Activated CD8-positive, alpha-beta memory T cell treated with anti-CD3 and anti-CD28 coated beads, Interleukin-2, amount 10 ng/mL, durations not matched to agents 7 days and 5 days (primary cell): ENCODE data around the gene APBA2. TPM values are rescaled to one million over a fixed set of nuclear protein-coding genes. Genes with fewer than 3 reads are reported as not detected.

ENCODE experiments used
- ATAC-seq: fragments of 150-1000 bp; cut with Tn5 transposase; one replicate; pipeline ENCODE4 v1.10.0; 2021; ENCODE audit warnings: moderate library complexity
- CTCF ChIA-PET: fragments of 350-600 bp; sonication (Branson Sonifier 250); formaldehyde crosslinking; loops from one replicate; lab custom pipeline; 2021; ENCODE audit warnings: antibody characterized with exemption; lab: Charles Lee
- DNase-seq: peaks from one replicate; pipeline ENCODE4 v3.0.0-alpha.2; 2020
- H3K27ac Mint-ChIP-seq: one replicate; pipeline ENCODE4 v1.8.0; 2021; ENCODE audit warnings: mild to moderate bottlenecking, mixed read lengths
- H3K27me3 Mint-ChIP-seq: one replicate; pipeline ENCODE4 v1.8.0; 2021; ENCODE audit warnings: mixed read lengths
- H3K36me3 Mint-ChIP-seq: one replicate; pipeline ENCODE4 v1.8.0; 2021; ENCODE audit warnings: mild to moderate bottlenecking, mixed read lengths
- H3K4me1 Mint-ChIP-seq: one replicate; pipeline ENCODE4 v1.8.0; 2021; ENCODE audit warnings: mixed read lengths
- H3K4me3 Mint-ChIP-seq: one replicate; pipeline ENCODE4 v1.8.0; 2021; ENCODE audit warnings: mild to moderate bottlenecking, moderate library complexity, mixed read lengths
- H3K9me3 Mint-ChIP-seq: one replicate; pipeline ENCODE4 v1.8.0; 2022; ENCODE audit warnings: low read depth, mixed read lengths
- total RNA-seq, 2 experiments: library from RNA; stranded (reverse); gene quantifications; one replicate each; pipeline ENCODE4 v1.2.3, GENCODE V29; 2021

Gene APBA2
- total RNA-seq, 2 experiments from 2014 or later, result 2.6 to 7.9 TPM

DNA sequence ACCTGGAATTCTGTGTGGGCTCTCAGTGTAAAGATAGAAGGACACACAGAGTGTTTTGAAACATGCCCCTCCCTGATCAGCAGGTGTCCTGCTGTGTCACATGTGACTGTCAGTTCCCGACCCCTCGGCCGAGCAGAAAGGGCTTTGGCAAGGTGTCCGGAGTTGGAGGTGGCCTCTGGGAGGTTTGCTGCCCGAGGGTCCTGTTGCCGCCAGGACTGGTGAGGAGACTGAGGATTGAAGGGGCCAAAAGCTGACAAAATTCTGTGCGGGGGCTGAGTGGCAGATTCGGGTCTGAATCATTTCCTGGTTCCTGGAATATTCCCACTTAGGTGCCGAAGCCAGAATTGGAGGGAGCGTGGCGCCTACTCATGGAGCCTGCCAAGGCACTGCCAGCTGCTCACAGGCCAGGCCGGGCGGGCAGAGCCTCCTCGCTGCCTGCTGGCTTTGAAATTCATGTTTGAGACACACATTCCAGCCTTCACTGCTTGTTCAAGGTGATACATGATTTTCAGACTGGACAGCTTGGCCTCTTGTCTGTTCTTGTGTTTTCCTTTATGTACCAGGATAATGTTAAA, 83.8 kb downstream of the APBA2 start:
- Mint-ChIP-seq H3K36me3 (no peaks in the 10 kb centered on the region), H3K4me1 (peaks cover 12% of the 10 kb centered on the region), H3K27ac (no peak overlapping the region), H3K27me3 (no peaks in the 10 kb centered on the region), H3K9me3 (no peaks in the 10 kb centered on the region), H3K4me3 (no peak overlapping the region)
- CTCF ChIA-PET, result interaction anchor here (1.3 kb wide), 1 partner anchor 132 kb away, joined by 3 read pairs; no protein-coding TSS in a partner anchor
- ATAC-seq (no peak), DNase-seq (no peak)

DNA sequence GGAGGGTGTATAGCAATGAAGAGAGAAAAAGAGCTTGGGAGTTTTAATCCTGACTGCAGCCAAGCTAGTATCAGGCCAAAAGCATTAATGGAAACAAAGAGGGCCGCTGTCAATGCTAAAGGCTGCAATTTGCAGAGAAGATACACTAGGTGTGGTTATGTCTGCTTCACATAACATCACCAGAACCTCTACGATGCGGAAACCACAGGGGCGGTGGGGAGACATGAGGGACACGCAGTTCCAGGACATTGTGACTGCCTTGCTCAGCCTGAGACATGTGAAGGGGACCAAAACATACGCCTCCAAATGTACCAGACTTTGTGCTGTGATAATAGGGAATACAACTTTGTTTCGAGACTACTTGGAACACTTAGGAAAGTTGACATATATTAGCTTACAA, 88.4 kb downstream of the APBA2 start:
- Mint-ChIP-seq H3K4me3 (peak overlapping the region; percentile 3), H3K27ac (peak overlapping the region; percentile 71), H3K9me3 (no peaks in the 10 kb centered on the region), H3K27me3 (no peaks in the 10 kb centered on the region), H3K36me3 (no peaks in the 10 kb centered on the region), H3K4me1 (peaks cover 20% of the 10 kb centered on the region)
- peak; percentile 86 for ATAC-seq
- peak; percentile 84 for DNase-seq
- CTCF ChIA-PET, result interaction anchor here (1.2 to 3.3 kb wide), 9 partner anchors 17 to 128 kb away, joined by 3 to 42 read pairs (median 5); no protein-coding TSS in a partner anchor

- Mint-ChIP-seq H3K9me3 (no peaks in the 10 kb centered on the region), H3K36me3 (no peaks in the 10 kb centered on the region), H3K4me1 (peaks cover 20% of the 10 kb centered on the region), H3K27ac (no peak overlapping the region), H3K4me3 (no peak overlapping the region), H3K27me3 (no peaks in the 10 kb centered on the region)
- CTCF ChIA-PET, result interaction anchor here (0.6 to 3.3 kb wide), 23 partner anchors 9 to 184 kb away, joined by 3 to 42 read pairs (median 4); no protein-coding TSS in a partner anchor
- ATAC-seq, result peak; percentile 75
- DNase-seq, result peak; percentile 78
These were observed 90.0 kb downstream of the APBA2 start for GRCh38 chr15:28975766-28976179.

DNA sequence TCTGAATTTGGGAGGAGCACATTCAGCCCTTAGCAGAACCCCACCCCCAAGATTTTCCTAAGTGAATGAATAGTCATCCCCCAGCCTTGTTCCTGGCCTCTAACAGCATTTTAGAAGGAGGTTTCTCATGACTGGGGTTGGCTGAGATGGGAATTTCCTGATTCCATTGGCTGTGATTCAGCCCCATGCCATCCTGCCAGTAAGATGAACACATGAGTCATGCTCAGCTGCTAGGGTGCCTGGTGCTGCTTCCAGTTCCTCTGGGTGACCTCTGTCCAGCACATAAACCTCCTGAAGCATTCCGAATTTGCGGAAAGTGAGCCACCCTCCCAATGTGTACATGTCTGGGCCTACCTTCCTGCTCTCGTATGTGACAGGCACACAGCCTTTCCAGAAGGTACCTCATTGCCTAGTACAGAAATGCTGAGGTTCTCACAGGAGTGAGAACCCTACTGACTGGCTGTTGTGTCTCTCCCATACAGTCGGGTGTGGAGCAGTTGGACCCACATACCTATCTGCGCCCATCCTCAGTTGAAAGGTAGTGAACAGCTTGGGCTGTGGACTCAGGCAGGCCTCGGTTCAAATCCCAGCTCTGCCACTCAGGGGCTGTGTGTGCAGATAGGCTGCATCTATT, 91.7 kb downstream of the APBA2 start:
- H3K27ac Mint-ChIP-seq, result no peak overlapping the region
- CTCF ChIA-PET, result interaction anchor here (1.0 to 1.5 kb wide), 4 partner anchors 9 to 113 kb away, joined by 3 to 5 read pairs (median 4); no protein-coding TSS in a partner anchor
- no peaks in the 10 kb centered on the region for H3K36me3 Mint-ChIP-seq
- no peaks in the 10 kb centered on the region for H3K9me3 Mint-ChIP-seq
- no peak overlapping the region for H3K4me3 Mint-ChIP-seq
- H3K27me3 Mint-ChIP-seq, result no peaks in the 10 kb centered on the region
- ATAC-seq, result no peak
- no peak for DNase-seq
- peaks cover 20% of the 10 kb centered on the region for H3K4me1 Mint-ChIP-seq

DNA sequence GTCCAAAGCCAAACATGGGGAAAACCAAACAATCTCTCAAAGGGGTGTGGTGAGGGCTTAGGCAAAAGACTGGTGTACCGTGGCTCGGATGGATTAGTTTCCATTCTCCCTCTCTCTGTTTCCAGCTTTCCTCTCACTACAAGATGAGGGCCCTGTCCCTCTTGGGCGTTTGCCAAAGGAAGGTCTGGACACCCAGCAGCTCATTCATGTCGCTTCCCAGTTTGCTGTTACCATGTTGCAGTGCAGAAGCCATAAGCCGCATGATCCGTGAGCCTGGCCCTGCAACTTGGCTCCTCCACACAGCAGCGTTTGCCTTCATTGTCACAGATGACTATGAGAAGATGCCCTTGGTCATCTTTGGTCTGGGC, 92.2 kb downstream of the APBA2 start:
- Mint-ChIP-seq H3K9me3 (no peaks in the 10 kb centered on the region), H3K27ac (no peak overlapping the region), H3K4me3 (no peak overlapping the region), H3K27me3 (no peaks in the 10 kb centered on the region), H3K4me1 (peaks cover 18% of the 10 kb centered on the region), H3K36me3 (no peaks in the 10 kb centered on the region)
- DNase-seq (no peak), ATAC-seq (no peak)
- CTCF ChIA-PET, result interaction anchor here (0.8 to 1.3 kb wide), 4 partner anchors 10 to 112 kb away, joined by 3 to 4 read pairs (median 4); no protein-coding TSS in a partner anchor

DNA sequence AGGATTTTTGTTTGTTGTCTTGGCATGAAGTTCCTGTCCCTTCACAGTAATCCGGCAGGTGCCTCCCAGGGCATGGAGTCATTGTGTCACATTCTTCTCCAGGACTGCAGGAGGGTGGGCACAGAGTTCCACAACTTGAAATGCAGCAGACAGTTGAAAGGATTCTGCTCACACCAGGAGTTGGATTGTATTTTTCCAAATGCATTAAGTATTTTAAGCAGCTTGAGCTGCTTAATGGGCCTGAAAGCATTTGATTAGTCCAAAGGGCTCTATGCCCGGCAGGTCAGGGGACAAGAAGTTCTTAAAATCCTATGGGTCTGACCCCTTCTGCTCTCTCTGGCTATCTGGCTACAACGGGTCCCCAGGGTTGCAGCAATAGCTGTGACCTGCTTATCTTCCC, 92.9 kb downstream of the APBA2 start:
- H3K4me1 Mint-ChIP-seq, result peaks cover 16% of the 10 kb centered on the region
- no peaks in the 10 kb centered on the region for H3K9me3 Mint-ChIP-seq
- no peak overlapping the region for H3K27ac Mint-ChIP-seq
- no peak for ATAC-seq
- H3K4me3 Mint-ChIP-seq, result no peak overlapping the region
- no peaks in the 10 kb centered on the region for H3K36me3 Mint-ChIP-seq
- CTCF ChIA-PET, result interaction anchor here (0.8 to 2.1 kb wide), 4 partner anchors 10 to 111 kb away, joined by 3 to 6 read pairs (median 4); no protein-coding TSS in a partner anchor
- DNase-seq, result no peak
- no peaks in the 10 kb centered on the region for H3K27me3 Mint-ChIP-seq

- Mint-ChIP-seq H3K4me3 (no peak overlapping the region), H3K4me1 (peaks cover 9% of the 10 kb centered on the region), H3K27me3 (no peaks in the 10 kb centered on the region), H3K27ac (no peak overlapping the region), H3K36me3 (no peaks in the 10 kb centered on the region), H3K9me3 (no peaks in the 10 kb centered on the region)
- CTCF ChIA-PET, result interaction anchor here (2.1 kb wide), 1 partner anchor 111 kb away, joined by 6 read pairs; no protein-coding TSS in a partner anchor
- ATAC-seq, result no peak
- no peak for DNase-seq
These were observed 93.6 kb downstream of the APBA2 start for GRCh38 chr15:28979208-28979841.

- ATAC-seq, result no peak
- no peak for DNase-seq
- no peak overlapping the region for H3K27ac Mint-ChIP-seq
- peaks cover 13% of the 10 kb centered on the region for H3K4me1 Mint-ChIP-seq
- CTCF ChIA-PET, result interaction anchor here (1.7 kb wide), 2 partner anchors 8 to 121 kb away, joined by 3 to 5 read pairs; no protein-coding TSS in a partner anchor
- H3K9me3 Mint-ChIP-seq, result no peaks in the 10 kb centered on the region
- no peak overlapping the region for H3K4me3 Mint-ChIP-seq
- H3K36me3 Mint-ChIP-seq, result no peaks in the 10 kb centered on the region
- no peaks in the 10 kb centered on the region for H3K27me3 Mint-ChIP-seq
These were observed 95.1 kb downstream of the APBA2 start for GRCh38 chr15:28980709-28981350.

DNA sequence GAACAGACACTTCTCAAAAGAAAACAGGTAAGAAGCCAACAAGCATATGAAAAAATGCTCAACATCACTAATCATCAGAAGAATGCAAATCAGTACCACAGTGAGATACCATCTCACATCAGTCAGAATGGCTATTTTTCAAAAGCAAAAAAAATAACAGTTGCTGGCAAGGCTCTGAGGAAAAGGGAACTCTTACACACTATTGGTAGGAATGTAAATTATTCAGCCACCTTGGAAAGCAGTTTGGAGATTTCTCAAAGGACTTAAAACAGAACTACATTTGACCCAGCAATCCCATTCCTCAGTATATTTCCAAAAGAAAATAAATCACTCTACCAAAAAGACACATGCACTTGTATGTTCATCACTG, 95.6 kb downstream of the APBA2 start:
- CTCF ChIA-PET, result interaction anchor here (1.7 kb wide), 2 partner anchors 8 to 121 kb away, joined by 3 to 5 read pairs; no protein-coding TSS in a partner anchor
- no peak for ATAC-seq

GRCh38 chr15:28981921-28982320, 96.1 kb downstream of the APBA2 start:
- ATAC-seq (no peak), DNase-seq (no peak)
- CTCF ChIA-PET, result interaction anchor here (1.1 to 4.3 kb wide), 2 partner anchors 47 to 108 kb away, joined by 3 to 23 read pairs; no protein-coding TSS in a partner anchor
- Mint-ChIP-seq H3K27ac (no peak overlapping the region), H3K4me1 (peaks cover 21% of the 10 kb centered on the region), H3K27me3 (no peaks in the 10 kb centered on the region), H3K4me3 (no peak overlapping the region), H3K9me3 (no peaks in the 10 kb centered on the region), H3K36me3 (no peaks in the 10 kb centered on the region)

More for the DNA sequence above, 95.6 kb downstream of the APBA2 start:
- Mint-ChIP-seq H3K9me3 (no peaks in the 10 kb centered on the region), H3K4me3 (no peak overlapping the region), H3K27ac (no peak overlapping the region), H3K27me3 (no peaks in the 10 kb centered on the region), H3K36me3 (no peaks in the 10 kb centered on the region), H3K4me1 (peaks cover 18% of the 10 kb centered on the region)
- no peak for DNase-seq

DNA sequence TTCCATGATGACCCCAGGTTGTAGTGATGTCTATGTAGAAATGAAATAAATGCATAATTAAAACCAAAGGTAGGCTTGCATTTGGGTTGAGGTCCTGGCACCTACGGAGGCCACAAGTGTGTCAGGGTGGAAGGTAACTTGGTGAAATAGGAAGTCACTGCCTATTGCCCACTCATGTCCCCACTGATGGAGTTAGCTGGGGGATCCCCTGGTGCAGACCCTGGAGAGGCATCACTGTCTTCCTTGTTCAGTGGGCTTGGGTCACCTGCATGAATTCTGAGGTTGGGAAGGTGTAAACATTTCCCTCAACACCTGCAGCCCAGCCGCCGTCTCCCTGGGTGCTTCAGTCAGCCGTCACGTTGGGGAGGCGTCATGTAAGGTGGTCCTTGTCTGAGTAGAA, 97.1 kb downstream of the APBA2 start:
- Mint-ChIP-seq H3K9me3 (no peaks in the 10 kb centered on the region), H3K27me3 (no peaks in the 10 kb centered on the region), H3K4me3 (no peak overlapping the region), H3K4me1 (peaks cover 22% of the 10 kb centered on the region), H3K27ac (no peak overlapping the region), H3K36me3 (no peaks in the 10 kb centered on the region)
- DNase-seq (no peak), ATAC-seq (no peak)
- CTCF ChIA-PET, result interaction anchor here (1.1 to 4.3 kb wide), 2 partner anchors 48 to 107 kb away, joined by 3 to 23 read pairs; no protein-coding TSS in a partner anchor

- CTCF ChIA-PET, result interaction anchor here (1.1 to 4.3 kb wide), 3 partner anchors 8 to 107 kb away, joined by 3 to 23 read pairs (median 4); no protein-coding TSS in a partner anchor
These were observed 97.9 kb downstream of the APBA2 start for GRCh38 chr15:28983432-28984311.

More at GRCh38 chr15:28983432-28984311, 97.9 kb downstream of the APBA2 start:
- ATAC-seq, result no peak
- Mint-ChIP-seq H3K27ac (no peak overlapping the region), H3K4me3 (no peak overlapping the region), H3K4me1 (peaks cover 22% of the 10 kb centered on the region), H3K9me3 (no peaks in the 10 kb centered on the region), H3K27me3 (no peaks in the 10 kb centered on the region), H3K36me3 (no peaks in the 10 kb centered on the region)
- no peak for DNase-seq
